Vagina (tissue), 2 donors: ENCODE results near the gene WDR6.

Experiments used
- POLR2A ChIP-seq, 2 donors: fragments of 450-650 bp; IDR thresholded peaks; one replicate each; pipeline ENCODE4 v1.6.1; 2017; ENCODE audit warnings: antibody characterized with exemption in 2 of 2, mild to moderate bottlenecking in 2 of 2, moderate library complexity in 2 of 2
- TF ChIP-seq, protein P1 (sequence below), 3 experiments: fragments of 450-650 bp in 2 of 3; fragments of 200-600 bp in 1 of 3; sonication (generic) in 1 of 3; IDR thresholded peaks; one replicate each; pipeline ENCODE4 v1.5.1; 2017 to 2019; ENCODE audit warnings: antibody characterized with exemption in 3 of 3, mild to moderate bottlenecking in 2 of 3, moderate library complexity in 2 of 3

DNA sequence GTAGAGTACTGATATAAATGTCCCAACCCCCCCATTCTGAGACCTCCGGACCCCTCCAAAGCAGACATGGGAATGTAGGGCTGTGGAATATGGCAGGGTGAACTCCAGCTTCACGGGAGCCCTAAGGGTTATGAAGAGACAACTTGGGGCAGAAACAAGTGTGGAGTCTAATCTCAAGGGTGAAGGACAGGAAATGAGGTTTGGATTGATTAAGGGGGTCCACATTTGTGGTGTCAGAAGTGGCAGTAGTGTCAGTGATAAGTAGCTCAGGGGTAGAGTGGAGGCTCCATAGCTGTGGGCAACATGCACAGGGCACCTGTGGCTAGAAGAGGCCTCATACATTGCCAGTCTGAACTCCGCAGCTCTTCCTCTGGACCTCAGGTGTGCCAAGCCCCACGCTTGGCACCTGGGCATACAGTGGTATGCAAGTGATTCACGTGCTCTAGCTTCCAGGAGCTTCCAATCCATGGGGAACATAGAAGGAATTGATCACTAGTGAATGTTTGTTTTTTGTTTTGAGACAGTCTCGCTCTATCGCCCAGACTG is 21.3 kb upstream of the WDR6 start:
- TF ChIP-seq, protein P1, sequence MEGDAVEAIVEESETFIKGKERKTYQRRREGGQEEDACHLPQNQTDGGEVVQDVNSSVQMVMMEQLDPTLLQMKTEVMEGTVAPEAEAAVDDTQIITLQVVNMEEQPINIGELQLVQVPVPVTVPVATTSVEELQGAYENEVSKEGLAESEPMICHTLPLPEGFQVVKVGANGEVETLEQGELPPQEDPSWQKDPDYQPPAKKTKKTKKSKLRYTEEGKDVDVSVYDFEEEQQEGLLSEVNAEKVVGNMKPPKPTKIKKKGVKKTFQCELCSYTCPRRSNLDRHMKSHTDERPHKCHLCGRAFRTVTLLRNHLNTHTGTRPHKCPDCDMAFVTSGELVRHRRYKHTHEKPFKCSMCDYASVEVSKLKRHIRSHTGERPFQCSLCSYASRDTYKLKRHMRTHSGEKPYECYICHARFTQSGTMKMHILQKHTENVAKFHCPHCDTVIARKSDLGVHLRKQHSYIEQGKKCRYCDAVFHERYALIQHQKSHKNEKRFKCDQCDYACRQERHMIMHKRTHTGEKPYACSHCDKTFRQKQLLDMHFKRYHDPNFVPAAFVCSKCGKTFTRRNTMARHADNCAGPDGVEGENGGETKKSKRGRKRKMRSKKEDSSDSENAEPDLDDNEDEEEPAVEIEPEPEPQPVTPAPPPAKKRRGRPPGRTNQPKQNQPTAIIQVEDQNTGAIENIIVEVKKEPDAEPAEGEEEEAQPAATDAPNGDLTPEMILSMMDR (IDR thresholded peaks at IDR 0.05): no peak
- no peak for TF ChIP-seq POLR2A (IDR thresholded peaks at IDR 0.05)
